Measurements from ENCODE around the gene KCNH3.

The KCNH3 gene

GRCh38 chr12:49542592-49543160 lies 3.8 kb downstream of the KCNH3 start:
- H3K27ac ChIP-seq (replicated peaks), result no peak overlapping the region
- peaks cover 25% of the 10 kb centered on the region for H3K27me3 ChIP-seq (ENCODE audit: insufficient read depth, poor library complexity, severe bottlenecking)
- no peak for TF ChIP-seq REST (IDR thresholded peaks at IDR 0.05; ENCODE audit: insufficient replicate concordance, low read depth)
- TF ChIP-seq GABPA (IDR thresholded peaks at IDR 0.05; ENCODE audit: low read depth), result no peak
- TF ChIP-seq CTCF (IDR thresholded peaks at IDR 0.05; ENCODE audit: insufficient read depth, low read length), result no peak
- H3K4me3 ChIP-seq (replicated peaks; ENCODE audit: insufficient read depth, low read length), result no peak overlapping the region
- DNase-seq (ENCODE audit: low read depth in 1 of 2, low spot score in 1 of 2), result no peak

- H3K27ac ChIP-seq (replicated peaks), result no peak overlapping the region
- DNase-seq (ENCODE audit: low read depth in 1 of 2, low spot score in 1 of 2), result no peak
- H3K27me3 ChIP-seq (ENCODE audit: insufficient read depth, poor library complexity, severe bottlenecking), result peaks cover 27% of the 10 kb centered on the region
- no peak overlapping the region for H3K4me3 ChIP-seq (replicated peaks; ENCODE audit: insufficient read depth, low read length)
- TF ChIP-seq POLR2AphosphoS5 (IDR thresholded peaks at IDR 0.05; ENCODE audit: low read depth), result no peak
- TF ChIP-seq CTCF (IDR thresholded peaks at IDR 0.05; ENCODE audit: insufficient read depth, low read length), result no peak
- no peak for TF ChIP-seq REST (IDR thresholded peaks at IDR 0.05; ENCODE audit: insufficient replicate concordance, low read depth)
- no peak for TF ChIP-seq GABPA (IDR thresholded peaks at IDR 0.05; ENCODE audit: low read depth)
- TF ChIP-seq SPI1 (IDR thresholded peaks at IDR 0.05; ENCODE audit: borderline replicate concordance, low read depth), result no peak
Observed at GRCh38 chr12:49543221-49543913, 4.5 kb downstream of the KCNH3 start.

GRCh38 chr12:49543914-49544815 lies 5.3 kb downstream of the KCNH3 start:
- no peak for DNase-seq (ENCODE audit: low read depth in 1 of 2, low spot score in 1 of 2)
- H3K27me3 ChIP-seq (ENCODE audit: insufficient read depth, poor library complexity, severe bottlenecking), result peaks cover 29% of the 10 kb centered on the region
- TF ChIP-seq REST (IDR thresholded peaks at IDR 0.05; ENCODE audit: insufficient replicate concordance, low read depth) (no peak), SPI1 (IDR thresholded peaks at IDR 0.05; ENCODE audit: borderline replicate concordance, low read depth) (no peak), CTCF (IDR thresholded peaks at IDR 0.05; ENCODE audit: insufficient read depth, low read length) (no peak), POLR2AphosphoS5 (IDR thresholded peaks at IDR 0.05; ENCODE audit: low read depth) (no peak), GABPA (IDR thresholded peaks at IDR 0.05; ENCODE audit: low read depth) (no peak)

More at GRCh38 chr12:49543914-49544815, 5.3 kb downstream of the KCNH3 start:
- H3K27ac ChIP-seq (replicated peaks), result no peak overlapping the region
- H3K4me3 ChIP-seq (replicated peaks; ENCODE audit: insufficient read depth, low read length), result no peak overlapping the region
